SKM-1 treated with dmso at 0.1 percent for 144 hours (cell line): ENCODE data around the gene RAB25.
A peak's percentile ranks its signal among the peaks of the same experiment; 100 is the strongest.
"Not testable (repeated sequence)": the region's sequence is repeated elsewhere in the genome, so short reads cannot be mapped to it uniquely, and the experiment has no call there.

Experiments
- DNase-seq: peaks from one replicate; lab custom pipeline; 2025; ENCODE audit not compliant: unreplicated experiment; lab: John Stamatoyannopoulos, UW

The RAB25 gene

DNA sequence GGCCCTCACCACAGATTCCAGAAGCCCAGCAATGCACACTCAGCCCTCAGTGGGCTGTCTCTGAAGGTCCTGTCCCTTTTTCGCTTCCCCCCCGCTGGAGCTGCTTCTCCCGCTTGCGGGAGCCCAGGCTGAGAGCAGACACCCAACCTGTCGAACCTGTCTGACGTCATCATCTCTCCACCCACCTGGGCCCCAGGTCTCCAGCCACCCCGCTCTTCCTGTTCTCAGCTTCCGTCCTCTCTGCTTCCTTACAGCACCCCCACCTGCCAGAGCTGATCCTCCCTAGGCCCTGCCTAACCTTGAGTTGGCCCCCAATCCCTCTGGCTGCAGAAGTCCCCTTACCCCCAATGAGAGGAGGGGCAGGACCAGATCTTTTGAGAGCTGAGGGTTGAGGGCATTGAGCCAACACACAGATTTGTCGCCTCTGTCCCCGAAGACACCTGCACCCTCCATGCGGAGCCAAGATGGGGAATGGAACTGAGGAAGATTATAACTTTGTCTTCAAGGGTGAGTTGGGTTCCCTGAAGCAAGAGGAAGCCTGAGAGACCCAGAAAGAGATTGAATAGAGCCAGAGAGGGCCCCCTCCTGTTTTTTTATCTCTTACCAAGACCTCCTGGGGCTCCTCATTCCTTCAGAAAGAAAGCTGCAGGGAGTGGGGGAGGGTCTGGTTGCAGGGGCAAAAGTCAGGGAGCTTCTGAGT, at the start of gene RAB25:
Gene RAB25, plus strand, starts transcription at position 224 of the 700 bp plus-strand sequence. Its CDS starts 241 bp downstream, at position 465.
- no peak for DNase-seq

DNA sequence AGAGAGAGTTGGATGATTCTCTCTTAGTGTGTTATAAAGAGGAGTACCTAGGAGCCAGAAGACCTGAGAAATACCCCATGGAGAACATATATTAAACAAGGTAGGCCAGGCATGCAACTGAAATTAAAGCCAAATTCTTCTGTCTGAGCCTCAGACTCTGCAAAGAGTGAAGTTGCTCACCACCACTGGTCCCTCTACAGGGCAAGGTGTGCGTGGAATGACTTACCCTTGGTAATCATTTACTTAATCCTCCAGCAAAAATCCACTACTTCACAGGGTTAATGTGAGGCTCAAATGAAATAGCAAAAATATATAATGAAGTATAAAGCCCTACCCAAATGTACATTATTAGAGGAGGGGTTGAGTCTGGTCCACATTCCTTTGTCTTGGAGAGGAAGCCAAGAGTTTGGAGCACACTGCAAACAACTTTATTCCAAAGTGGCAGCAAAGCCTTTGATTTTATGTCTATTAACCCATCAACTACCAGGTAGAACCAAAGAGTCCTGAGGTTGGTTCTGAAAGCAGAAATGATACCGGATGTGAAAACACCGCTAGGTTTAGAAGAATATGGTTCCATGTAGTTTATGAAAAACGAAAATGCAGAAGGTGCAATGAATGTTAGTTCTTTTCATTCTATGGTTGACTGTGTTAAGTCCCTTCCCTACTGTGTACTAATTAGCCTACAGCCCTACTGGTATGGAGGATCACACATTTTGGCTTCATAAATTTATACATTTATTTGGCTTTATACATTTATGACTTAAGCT, 48.7 kb upstream of the RAB25 start:
- no peak for DNase-seq

DNA sequence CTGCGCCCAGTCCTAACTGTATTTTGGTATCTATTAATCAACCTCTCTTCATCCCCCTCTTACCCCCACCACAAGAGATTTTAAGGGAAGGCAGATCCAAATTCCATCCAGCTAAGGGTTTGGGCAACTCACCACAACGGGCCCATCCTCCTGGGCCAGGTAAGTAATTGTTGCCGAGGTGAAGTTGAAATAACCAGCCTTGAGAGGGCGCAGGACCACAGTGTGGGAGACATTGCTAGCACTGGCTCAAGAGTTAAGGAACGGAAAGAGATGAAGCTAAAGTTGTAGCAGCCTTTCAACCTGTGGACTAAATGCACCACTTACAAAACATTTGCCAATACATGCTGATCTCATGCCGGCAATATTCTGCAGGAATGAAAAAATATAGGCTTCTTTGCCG, 46.1 kb upstream of the RAB25 start:
- no peak for DNase-seq

DNA sequence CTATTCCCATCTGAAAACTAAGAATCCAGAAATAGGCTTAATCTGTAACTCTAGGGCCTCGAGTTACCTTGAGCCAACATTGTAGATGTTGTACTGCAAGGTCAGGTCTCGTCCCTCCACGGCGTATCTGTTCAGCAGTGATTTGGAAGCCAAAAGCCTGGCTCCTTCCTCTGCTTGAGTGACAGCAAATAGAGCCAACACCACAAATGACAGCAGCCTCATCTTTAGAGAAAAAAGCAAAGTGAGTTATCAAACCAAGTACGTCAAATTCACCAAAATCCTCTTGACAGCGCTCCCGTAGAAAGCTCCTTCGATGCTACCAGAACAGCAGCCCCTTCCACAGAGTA, 41.0 kb upstream of the RAB25 start:
- no peak for DNase-seq

DNA sequence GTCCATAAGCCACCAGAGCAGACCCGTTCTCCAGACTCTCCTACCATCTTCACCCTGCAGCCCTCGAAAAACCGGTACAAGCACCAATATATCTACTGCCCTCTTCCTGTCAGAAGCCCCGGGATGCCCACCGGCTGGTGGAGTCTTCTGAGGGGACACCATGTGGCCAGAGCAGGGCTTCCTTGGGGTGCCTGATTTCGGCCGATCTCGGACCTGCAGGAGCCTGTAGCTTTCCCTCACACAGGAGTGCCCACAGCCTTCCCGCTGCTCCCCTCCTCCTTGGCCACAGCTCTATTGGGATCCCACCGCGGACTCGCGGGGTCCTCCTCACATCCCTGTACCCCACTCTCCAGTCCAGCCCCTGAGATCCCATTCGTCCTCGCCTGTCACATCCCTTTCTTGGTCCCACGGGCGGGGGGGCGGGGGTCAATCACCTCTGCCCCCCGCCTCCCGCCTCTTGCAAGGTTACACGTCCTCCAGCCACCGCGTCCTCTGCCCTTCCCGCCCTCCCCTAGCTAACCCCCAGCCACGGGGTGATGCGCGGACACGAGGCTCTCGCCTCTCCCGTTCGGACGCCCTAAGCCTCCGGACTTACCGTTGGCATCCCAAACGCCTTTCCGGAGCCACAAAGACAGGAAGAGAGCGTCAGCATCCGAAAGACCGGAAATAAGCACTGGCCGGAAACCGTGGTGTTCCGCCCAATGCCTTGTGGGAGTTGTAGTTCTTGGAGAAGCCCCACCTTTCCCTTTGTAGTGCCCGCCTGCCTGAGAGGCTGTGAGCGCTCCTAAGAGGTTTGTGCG, 40.5 kb upstream of the RAB25 start, which contains the start of gene SSR2:
Gene SSR2, minus strand, starts transcription at position 659 of the 800 bp plus-strand sequence. CDS start 784 bp downstream, outside the sequence.
- DNase-seq, result peak; percentile 98

DNA sequence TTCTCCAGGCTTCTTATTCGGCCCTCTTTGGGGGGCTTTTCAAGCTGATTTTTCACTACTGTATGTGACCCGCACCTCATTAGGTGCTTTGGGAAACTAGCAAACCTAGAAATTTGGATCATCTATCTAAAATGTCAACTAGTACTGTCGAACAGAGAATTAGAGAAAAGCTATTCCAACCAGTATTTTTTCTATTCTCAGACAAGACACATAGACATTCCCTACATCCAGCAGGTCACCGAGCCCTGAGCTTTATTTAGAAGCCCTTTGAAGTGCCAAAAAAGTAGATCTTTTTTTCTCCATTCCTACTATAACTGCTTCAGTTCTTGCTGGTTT, 39.9 kb upstream of the RAB25 start:
- no peak for DNase-seq

DNA sequence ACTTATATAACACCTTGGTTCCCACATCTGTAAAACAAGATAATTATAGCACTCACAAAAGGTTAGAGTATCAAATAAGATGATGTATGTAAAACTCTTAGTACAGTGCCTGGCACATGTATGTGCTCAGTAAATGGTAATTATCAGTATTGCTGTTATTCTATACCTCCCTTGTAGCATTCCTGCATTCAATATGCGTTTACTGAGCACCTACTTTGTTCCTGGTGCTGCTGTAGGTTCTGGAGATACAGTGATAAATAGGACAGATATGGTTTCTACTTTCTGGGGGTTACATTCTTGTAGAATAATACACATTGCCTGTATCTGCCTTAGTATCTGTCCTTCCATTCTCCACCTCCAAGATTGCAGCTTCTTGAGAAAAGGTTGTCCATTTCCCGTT, 39.0 kb upstream of the RAB25 start:
- no peak for DNase-seq

DNA sequence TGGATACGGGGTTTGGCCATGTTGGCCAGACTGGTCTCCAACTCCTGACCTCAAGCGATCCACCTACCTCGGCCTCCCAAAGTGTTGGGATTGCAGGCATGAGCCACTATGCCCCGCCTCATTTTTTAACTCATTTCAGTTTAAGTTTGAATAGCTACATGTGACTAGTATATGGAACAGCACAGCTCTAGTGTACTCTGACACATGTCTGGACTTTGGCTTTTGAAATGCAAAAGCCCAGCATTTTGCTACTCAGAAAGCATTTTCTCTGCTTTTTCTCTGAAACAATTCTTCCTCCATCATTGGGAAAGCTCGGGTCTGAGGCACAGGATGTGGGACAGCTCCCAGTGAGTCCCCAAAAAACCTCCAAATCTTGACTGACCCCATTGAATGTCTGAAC, 36.2 kb upstream of the RAB25 start:
- no peak for DNase-seq

DNA sequence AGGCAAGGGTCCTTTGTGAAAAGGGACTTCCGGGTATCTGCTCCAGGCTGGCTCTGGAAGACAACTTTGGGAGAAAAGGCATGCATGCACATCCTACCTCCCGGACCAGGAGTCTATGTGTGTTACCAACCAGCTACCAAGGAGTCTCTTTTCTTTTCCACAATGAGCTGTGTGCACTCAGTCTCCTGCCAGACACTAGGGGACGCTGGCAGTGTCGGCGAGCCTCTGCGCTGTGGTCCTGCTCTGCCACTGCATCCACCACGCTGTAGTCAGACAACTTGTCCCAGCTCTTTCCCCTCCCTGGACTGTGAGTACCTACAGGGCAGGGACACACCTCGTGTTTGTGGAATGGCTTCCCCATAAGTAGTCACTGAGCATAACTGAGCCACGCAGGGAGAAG, 35.1 kb upstream of the RAB25 start:
- DNase-seq, result peak; percentile 84

DNA sequence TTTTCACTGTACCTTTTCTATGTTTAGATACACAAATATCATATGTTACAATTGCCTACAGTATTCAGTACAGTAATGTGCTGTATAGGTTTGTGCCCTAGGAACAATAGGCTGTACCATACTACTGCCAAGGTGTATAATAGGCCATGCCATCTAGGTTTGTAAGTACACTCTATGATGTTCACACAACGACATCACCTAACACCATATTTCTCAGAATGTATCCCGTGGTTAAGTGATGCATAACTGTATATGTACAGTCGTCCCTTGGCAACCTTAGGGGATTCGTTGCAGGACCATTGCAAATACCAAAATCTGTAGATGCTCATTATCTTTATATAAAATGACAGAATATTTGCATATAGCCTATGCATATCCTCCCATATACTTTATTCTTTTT, 34.4 kb upstream of the RAB25 start:
- no peak for DNase-seq

DNA sequence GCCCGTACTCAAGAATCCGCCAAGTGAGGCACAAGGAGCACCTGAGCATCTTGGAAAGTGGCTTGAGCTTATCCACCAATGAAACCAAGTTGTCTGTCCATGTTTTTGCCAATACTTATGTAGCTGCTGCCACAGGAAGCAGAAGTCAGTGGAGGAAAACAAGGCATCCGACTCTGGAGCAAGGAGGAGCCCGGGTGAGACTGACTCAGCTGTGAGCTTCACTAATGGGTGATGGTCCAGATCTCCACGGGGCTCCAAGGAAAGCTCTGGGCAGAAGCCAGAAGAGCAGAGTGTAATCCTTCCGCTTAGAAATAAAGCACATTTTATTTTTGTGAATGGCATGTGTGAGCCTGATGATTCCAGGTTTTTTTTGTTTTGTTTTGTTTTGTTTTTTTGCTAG, 27.9 kb upstream of the RAB25 start:
- DNase-seq, result no peak

DNA sequence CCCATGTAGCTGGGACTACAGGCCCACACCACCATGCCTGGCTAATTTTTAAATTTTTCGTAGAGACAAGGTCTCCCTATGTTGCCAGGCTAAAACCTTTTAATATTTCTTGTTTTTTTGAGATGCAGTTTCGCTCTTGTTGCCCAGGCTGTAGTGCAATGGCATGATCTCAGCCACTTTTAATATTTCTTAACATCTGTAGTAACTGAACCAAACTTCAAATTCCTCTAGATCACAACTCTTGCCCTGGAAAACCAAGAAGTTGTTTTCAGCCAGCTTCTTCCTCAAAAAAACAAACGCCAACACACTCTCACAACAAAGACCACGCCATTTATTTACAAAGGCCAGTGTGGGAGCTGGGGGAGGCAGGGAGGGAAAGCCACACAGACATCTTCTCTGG, 26.0 kb upstream of the RAB25 start:
- DNase-seq, result not testable (repeated sequence)

DNA sequence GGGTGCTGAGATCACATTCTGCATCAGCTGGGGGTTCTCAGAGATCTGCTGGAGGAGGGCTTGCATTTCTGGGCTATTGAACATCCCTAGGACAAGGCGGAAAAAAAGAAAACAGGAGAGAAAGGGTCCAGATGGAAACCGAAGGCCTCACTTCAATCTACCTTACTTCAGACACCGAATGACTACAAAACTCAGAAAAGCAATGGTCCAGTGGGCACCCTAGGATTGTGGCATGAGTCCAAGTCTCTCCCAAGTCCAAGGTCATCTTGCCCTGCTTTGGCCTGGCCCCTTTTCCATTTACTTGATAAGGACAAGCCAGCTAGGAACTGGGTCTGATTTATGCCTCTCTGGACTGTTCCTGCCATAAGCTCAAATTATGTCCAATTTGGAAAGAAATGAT, 18.1 kb upstream of the RAB25 start:
- no peak for DNase-seq

DNA sequence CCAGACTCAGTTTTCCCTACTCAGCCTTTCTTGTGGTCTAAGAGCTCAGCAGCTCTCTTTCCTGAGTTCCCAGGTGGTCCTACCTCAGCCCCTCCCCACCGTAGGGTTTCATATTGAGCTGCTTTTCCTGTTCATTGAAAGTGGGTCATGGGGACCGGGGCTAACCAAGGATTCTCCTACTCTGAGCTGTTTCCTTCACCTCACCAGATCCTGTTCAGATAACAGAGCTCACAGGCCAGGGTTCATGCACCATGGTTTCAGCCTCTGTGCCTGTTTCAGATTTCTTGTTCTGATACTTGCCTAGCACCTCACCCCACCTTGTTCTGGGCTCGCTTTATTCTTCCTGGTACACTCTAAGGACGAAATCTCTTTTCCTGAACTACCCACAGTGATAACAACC, 15.9 kb upstream of the RAB25 start:
- DNase-seq, result no peak

DNA sequence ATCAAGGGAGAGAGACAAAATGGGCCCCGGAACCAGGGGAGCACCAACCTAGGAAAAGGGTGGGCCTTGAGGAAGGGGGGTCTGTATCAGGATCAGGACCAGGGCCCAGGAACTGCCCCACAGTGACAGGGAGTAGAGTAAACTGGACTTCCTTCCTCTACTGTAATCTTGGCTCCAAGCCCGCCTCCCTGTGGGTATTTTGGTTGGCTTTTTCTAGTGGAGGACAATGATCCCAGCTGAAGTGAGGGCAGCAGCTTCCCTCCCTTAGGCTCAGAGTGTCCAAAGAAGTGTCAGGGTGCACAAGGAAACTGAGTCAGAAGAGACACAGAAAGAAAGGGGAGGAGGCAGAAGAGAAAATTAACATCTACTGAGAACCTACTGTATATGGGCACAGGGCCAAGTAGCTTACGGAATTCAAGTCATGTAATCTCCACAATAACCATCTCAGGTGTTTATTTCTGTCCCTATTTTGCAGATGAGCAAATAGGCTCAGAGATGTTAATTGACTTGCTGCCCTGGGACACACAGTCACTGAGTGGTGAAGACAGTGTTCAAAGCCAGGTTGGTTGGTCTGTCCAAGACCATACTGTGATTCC, 12.2 kb upstream of the RAB25 start:
- DNase-seq, result no peak

DNA sequence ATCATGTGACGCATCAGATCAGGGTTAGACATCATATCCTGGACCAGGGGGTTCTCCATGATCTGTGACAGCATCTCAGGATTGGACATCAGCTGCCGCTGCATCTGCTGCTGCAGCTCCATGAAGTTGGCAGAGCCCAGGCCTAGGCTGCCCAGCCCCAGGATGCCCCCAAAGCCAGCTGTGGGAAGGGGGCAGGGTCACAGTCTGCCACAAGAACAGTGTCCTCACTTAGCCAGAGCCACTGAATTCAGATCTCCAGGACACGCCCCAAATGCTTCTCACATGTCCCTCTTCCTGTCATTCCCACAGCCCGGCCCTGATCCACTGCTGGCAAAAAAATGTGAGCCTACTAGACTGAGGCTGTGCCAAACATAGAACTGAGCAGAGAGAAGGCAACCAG, 10.6 kb upstream of the RAB25 start:
- no peak for DNase-seq

DNA sequence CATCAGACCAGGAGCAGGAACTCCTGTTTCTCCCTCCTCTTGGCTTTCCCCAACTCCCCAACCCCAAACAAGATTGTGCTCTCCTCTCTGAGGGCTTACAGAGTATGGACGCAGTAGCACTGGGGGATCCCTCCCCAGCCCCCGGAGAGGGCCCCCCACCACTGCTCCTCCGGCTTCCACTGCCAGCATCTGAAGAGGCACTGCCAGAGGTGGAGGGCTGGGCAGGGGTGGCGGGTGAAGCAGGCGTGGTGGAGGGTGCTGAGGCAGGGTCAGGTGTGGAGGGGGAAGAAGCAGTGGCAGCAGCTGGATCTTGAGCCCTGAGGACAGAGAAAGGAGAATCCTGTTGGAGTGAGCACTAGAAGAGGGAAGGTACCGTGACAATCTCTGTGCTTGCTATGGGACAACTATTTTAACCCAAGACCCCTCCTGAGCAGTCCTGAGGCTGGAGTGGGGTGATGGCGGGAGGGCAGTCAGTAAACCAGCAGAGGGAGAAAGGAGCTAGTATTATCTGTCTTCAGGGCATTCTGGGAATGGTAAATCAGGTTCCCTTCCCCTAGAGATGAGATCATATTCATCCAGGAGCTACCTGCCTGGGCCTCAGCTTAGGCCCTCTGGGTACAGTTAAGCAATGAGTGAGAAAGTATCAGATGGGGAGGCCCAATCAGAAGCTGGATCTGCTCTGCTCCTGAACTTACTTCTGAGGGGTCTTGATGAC, 9.8 kb upstream of the RAB25 start:
- no peak for DNase-seq

DNA sequence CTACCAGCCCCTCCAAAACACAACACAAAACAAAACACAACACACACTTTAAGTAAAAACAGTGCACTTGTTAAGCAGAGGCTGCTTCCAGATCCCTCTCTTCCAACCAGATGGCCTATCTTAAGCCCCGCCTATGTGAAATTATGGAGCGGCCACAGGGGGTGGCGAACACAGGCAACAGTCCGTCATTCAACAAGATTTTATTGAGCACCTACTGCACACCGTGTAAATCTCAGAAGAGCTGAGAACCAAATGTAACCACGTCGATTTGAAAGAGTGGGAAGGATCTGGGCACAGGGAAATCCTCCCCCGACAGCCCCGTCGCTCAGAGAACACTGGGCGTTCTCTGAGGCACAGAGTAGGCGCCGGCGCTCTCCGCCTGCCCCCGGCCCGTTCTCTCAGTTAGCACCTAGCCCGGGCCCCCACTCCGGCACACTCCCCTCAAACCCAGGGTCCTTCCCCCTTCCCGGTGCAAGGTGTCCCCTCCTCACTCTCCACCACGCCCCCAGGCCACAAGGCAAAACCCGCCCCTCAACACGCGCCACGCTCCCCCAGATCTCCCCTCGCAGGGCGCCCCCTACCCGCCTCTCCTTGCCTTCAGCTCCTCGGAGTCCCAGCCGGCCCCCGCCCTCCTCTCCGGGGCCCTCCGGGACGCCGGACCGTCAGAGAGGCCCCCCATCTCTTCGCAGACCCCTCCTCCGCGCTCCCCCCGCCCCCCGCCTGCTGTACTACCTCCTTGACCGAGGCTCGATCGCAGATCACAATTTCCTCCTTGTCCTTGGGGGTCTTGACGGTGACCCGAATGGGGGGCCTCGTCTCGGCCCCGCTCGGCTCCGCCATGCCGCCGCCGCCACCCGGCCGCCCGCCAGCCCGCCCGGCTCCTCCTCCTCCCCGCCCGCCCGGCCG, 7.8 kb upstream of the RAB25 start:
- peak; percentile 60 for DNase-seq

DNA sequence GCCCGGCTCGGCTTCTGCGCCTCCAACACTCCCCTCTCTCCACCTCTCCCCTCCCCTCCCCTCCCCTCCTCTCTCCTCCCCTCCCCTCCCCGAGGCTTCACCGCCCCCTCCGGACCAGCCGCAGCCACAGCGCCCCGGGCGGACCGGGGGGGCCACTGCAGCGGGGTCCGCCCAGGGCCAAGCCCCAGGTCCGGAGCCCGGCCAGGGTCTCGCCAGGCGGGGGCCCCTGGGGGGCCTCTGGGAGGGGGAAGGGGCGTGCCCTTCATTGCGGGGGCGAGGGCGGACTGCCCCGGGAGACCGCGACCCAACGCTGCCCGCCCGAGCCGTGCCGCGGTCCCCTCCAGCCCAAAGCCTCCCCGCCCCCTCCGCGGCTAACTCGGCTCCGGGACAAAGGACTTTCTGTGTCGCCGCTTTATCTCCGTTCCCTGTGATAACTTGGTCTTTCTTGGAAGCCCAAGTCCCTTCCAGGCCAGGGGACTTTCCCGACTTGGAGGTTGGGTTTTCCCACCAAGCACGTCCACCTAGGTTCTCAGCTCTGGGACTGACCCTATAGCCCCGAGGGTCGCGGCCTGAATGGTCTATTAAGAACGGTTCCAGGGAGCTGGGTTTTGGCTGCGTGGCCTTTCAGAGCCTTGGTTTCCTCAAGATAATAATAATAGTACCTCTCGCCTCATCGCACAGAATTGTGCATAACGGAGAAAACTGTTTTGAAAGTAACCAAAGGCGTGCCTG, 7.0 kb upstream of the RAB25 start, which contains the start of gene UBQLN4:
Gene UBQLN4, minus strand, starts transcription at position 31 of the 732 bp plus-strand sequence. CDS start 97 bp downstream, outside the sequence.
- peak; percentile 84 for DNase-seq
